RCC 7860 (cell line): ENCODE results near the gene IFNL4.

ENCODE experiments used
- DNase-seq: peaks from one replicate; pipeline ENCODE4 v3.0.0-alpha.2; 2015; ENCODE audit warnings: low spot score
- FAIRE-seq: peaks from 2 replicates; lab custom pipeline; 2012; peaks lifted over from hg19 to GRCh38; lab: Jason Lieb, UNC

Gene IFNL4

GRCh38 chr19:39197808-39198207 is 50.8 kb downstream of the IFNL4 start:
- FAIRE-seq (no peak), DNase-seq (no peak)

- DNase-seq: no peak
These were observed 51.6 kb downstream of the IFNL4 start, which contains the start of gene NCCRP1 for GRCh38 chr19:39196860-39197562. Gene NCCRP1 (plus strand): TSS chr19:39196964. CDS start chr19:39196983, 19 bp downstream.

GRCh38 chr19:39196320-39196719 is 52.3 kb downstream of the IFNL4 start:
- no peak for DNase-seq
- no peak for FAIRE-seq

More at GRCh38 chr19:39196860-39197562, 51.6 kb downstream of the IFNL4 start, which contains the start of gene NCCRP1:
- FAIRE-seq: no peak
